Germinal center (tissue), 1 donor: ENCODE measurements around the gene OR10J5.
"Not testable (repeated sequence)": the region's sequence is repeated elsewhere in the genome, so short reads cannot be mapped to it uniquely, and the experiment has no call there.

Experiments
- DNase-seq: peaks from one replicate; pipeline ENCODE4 v3.0.0; 2012; ENCODE audit warnings: mixed read lengths, low spot score

Gene OR10J5

GRCh38 chr1:159535907-159536306, at the start of gene OR10J5:
TSS of gene OR10J5 (minus strand) at chr1:159536007. CDS start at chr1:159536007, 0 bp downstream.
- DNase-seq: no peak

- no peak for DNase-seq
These were observed 48.7 kb upstream of the OR10J5 start for GRCh38 chr1:159584536-159584935.

GRCh38 chr1:159581422-159581821, 45.6 kb upstream of the OR10J5 start:
- no peak for DNase-seq

GRCh38 chr1:159580340-159580739, 44.5 kb upstream of the OR10J5 start:
- DNase-seq: no peak

GRCh38 chr1:159577446-159577845, 41.6 kb upstream of the OR10J5 start:
- no peak for DNase-seq

GRCh38 chr1:159562680-159563079, 26.9 kb upstream of the OR10J5 start:
- no peak for DNase-seq

- DNase-seq: no peak
These were observed 25.7 kb upstream of the OR10J5 start for GRCh38 chr1:159561497-159561896.

GRCh38 chr1:159560599-159560998, 24.8 kb upstream of the OR10J5 start:
- no peak for DNase-seq

GRCh38 chr1:159556931-159557369, 21.1 kb upstream of the OR10J5 start:
- no peak for DNase-seq

GRCh38 chr1:159554696-159555095, 18.9 kb upstream of the OR10J5 start:
- no peak for DNase-seq

GRCh38 chr1:159554261-159554660, 18.5 kb upstream of the OR10J5 start:
- no peak for DNase-seq

- no peak for DNase-seq
These were observed 12.3 kb upstream of the OR10J5 start for GRCh38 chr1:159548126-159548525.

- no peak for DNase-seq
These were observed 2.9 kb downstream of the OR10J5 start for GRCh38 chr1:159532922-159533321.

- DNase-seq: not testable (repeated sequence)
These were observed 11.0 kb downstream of the OR10J5 start for GRCh38 chr1:159524792-159525191.

- no peak for DNase-seq
These were observed 25.6 kb downstream of the OR10J5 start for GRCh38 chr1:159510229-159510541.

- DNase-seq: no peak
These were observed 26.2 kb downstream of the OR10J5 start for GRCh38 chr1:159509440-159510228.

GRCh38 chr1:159508951-159509350, 26.9 kb downstream of the OR10J5 start:
- no peak for DNase-seq

GRCh38 chr1:159505676-159506075, 30.1 kb downstream of the OR10J5 start:
- no peak for DNase-seq

- DNase-seq: no peak
These were observed 34.7 kb downstream of the OR10J5 start for GRCh38 chr1:159501082-159501481.

- not testable (repeated sequence) for DNase-seq
These were observed 41.1 kb downstream of the OR10J5 start for GRCh38 chr1:159494513-159495210.

- DNase-seq: no peak
These were observed 42.5 kb downstream of the OR10J5 start for GRCh38 chr1:159493354-159493753.

GRCh38 chr1:159492575-159493323, 43.1 kb downstream of the OR10J5 start:
- DNase-seq: no peak
